Activated CD4-positive, alpha-beta T cell treated with anti-CD3 and anti-CD28 coated beads, Interleukin-2, amount 50 U/mL, for 24 hours (primary cell): ENCODE measurements around the gene SPDYE6.
"Not testable (repeated sequence)": the region's sequence is repeated elsewhere in the genome, so short reads cannot be mapped to it uniquely, and the experiment has no call there.

ENCODE experiments used
- DNase-seq, 2 donors: peaks; one replicate each; pipeline ENCODE4 v3.0.0-alpha.2; 2020; ENCODE audit warnings: low read depth in 1 of 2, low spot score in 1 of 2

SPDYE6 gene, protein sequence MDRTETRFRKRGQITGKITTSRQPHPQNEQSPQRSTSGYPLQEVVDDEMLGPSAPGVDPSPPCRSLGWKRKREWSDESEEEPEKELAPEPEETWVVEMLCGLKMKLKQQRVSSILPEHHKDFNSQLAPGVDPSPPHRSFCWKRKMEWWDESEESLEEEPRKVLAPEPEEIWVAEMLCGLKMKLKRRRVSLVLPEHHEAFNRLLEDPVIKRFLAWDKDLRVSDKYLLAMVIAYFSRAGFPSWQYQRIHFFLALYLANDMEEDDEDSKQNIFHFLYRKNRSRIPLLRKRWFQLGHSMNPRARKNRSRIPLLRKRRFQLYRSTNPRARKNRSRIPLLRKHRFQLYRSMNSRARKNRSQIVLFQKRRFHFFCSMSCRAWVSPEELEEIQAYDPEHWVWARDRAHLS

DNA sequence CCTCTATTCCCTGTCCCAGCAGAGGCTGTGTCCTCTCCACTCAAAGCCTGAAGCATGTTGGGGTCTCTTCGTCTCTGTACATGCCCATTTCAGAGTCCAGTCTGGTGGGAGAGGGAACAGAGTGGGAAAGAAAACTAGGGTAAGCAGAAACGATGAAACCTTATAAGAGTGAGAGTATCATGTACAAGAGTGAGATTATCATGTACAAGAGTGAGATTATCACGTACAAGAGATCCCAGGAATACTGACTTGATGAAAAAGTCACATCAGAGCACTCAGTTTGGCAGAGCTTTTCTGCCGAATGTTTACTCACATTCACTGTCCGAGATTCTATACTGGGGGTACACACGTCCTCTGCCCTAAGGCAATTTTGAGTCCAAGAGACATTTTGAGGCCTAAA lies at the start of gene SPDYE6:
TSS of gene SPDYE6 (minus strand) at position 101 of the 400 bp plus-strand sequence. CDS start 421 bp downstream, outside the sequence.
- not testable (repeated sequence) for DNase-seq

DNA sequence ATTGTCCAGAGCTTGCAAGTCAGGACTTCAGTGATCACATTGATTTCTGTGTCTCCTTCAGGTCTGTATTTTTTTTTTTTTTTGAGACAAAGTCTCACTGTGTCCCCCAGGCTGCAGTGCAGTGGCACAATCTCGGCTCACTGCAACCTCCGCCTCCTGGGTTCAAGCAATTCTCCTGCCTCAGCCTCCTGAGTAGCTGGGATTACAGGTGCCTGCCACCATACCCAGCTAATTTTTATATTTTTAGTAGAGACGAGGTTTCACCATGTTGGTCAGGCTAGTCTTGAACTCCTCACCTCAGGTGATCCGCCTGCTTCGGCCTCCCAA lies 48.6 kb upstream of the SPDYE6 start:
- not testable (repeated sequence) for DNase-seq

DNA sequence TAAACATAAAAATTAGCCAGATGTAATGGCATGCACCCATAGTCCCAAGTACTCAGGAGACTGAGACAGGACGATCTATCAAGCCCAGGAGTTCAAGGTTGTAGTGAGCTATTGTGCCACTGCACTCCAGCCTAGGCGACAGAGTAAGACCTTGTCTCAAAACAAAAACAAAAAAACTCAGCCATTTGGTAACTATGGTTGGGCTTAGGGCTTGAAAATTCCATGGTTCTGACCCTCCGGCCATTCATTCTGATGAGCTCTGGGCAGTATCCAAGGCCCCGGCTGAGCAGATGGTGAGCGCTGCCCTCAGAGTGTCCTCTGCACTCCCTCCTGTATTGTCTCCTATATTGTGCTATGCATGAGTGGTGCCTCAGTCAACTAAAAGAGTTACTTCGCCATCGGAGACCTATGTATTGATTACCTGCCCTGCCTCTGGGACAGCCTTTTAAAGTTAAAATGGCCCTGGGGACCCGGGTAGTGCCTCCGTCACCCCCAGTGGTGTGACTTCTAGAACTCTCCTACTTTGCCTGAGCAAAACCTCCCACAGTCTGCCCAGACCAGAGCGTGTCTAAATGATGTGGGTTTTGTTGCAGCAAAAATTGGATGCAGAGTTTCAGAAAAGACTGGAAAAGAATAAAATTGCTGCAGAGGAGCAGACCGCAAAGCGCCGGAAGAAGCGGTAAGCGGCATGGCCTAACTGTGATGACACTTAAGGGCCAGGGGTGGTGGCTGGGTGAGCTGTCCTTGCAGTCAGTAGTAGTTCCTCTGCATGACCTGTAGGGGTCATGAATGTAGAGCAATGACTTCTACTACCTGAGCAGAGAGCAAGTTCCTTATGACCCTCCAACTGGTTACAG lies 48.0 kb upstream of the SPDYE6 start:
- peak in 1 of 2 donors; percentile 46 for DNase-seq

DNA sequence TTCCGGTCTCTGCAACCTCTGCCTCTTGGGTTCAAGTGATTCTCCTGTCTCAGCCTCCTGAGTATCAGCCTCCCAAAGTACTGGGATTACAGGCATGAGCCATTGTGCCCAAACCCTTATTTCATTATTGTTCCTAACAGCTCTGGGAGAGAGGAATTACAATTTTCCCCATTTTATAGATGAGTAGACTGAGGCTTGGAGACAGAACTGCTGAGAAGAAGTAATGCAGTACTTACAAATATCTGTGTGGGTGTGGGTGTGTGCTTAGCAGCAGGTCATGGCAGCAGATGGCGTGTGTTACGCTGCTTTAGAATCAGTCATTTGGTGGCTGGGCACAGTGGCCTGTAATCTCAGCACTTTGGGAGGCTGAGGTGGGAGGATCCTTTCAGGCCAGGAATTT lies 47.3 kb upstream of the SPDYE6 start:
- no peak for DNase-seq

DNA sequence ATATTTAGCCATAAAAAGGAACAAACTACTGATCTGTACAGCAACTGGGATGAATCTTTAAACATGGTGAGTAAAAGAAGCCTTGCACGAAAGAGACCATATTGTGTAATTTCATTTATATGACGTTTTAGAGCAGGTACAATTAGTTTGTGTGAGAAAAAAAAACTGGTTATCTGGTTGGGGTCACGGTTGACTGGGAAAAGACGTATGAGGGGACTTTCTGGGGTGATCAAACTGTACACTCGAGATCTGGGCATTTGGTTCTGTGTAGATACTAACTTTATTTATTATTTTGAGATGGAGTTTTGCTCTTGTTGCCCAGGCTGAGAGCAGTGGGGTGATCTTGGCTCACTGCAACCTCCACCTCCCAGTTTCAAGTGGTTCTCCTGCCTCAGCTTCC lies 44.1 kb upstream of the SPDYE6 start:
- DNase-seq, result no peak

DNA sequence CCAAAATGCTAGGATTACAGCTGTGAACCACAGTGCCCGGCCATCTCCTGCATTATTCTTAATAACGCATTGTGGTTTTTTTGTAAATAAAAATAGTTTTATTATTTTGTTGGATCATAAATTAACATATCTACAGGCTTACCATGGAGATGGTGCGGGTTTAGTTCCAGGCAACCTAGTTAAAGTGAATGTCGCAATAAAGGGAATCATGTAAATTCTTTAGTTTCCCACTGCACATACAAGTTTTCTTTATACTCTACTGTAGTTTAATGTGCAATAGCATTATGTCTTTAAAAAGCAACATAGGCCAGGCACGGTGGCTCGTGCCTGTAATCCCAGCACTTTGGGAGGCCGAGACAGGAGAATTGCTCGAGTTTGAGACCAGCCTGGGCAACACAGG lies 42.3 kb upstream of the SPDYE6 start:
- DNase-seq, result no peak

DNA sequence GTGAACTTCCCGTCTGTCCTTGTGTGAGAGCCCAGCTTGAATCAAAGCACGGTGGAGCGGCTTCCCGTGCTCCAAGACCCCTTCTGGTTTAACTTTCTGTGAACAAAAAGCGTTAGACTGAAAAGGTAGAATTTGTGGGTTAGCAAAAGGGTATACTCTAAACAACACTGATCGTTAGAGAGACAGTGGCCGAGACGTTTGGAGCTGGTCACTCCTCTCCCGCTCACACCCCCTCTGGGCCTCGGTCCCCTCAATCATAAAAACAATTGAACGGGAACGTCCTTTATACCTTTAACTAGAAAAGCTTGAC lies 40.4 kb upstream of the SPDYE6 start:
- no peak for DNase-seq

DNA sequence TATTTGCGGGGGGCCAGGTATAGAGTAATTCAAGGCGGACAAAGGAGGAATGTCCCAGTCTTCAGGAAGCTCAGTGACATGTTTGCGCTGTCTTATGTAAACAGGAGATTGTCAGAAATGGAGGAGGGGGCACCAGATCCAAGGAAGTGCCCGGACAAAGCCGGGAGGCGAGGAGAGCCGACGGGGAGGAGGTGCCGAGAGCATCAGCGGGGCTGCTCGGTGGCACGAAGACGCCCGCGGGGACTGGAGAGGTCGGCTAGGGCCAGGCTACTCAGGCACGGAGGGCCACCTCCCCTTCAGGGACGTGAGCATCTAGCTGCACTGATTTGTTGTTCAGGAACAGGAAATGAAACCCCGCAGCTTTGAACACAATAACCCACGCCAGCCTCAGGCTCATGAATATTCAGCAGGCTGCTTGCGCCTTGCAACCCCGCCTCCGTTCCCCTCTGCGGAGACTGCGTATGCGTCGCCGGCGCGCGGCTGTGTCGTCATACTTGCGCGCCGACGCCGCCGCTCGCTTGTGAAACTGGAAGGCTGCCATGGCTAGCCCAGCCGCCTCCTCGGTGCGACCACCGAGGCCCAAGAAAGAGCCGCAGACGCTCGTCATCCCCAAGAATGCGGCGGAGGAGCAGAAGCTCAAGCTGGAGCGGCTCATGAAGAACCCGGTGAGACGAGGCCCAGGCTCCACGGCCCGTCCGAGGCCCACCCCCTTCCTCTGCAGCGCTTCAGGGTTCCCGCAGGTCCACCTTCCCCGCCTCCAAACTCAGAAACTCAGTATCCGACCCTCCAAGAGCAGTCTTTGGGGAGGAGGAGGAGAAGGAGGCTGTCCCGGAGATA lies 39.8 kb upstream of the SPDYE6 start, which contains the start of gene PRKRIP1:
TSS of gene PRKRIP1 (plus strand) at position 491 of the 837 bp plus-strand sequence. CDS start at position 540, 49 bp downstream.
- peak; percentile 56 to 81 for DNase-seq

DNA sequence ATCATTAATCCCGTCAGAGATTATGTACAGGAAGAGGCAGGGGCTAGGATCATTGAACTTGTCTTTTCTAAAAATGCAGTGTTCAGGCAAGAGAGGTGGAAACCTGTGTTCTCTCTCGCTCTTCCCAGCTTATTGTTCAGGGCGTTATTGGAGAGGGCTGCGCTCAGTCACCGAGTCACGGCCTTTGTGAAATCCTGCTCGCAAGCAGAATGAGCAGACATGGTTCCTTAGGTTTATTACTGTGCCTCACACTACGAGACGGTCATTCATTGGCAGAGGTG lies 39.3 kb upstream of the SPDYE6 start:
- no peak for DNase-seq

DNA sequence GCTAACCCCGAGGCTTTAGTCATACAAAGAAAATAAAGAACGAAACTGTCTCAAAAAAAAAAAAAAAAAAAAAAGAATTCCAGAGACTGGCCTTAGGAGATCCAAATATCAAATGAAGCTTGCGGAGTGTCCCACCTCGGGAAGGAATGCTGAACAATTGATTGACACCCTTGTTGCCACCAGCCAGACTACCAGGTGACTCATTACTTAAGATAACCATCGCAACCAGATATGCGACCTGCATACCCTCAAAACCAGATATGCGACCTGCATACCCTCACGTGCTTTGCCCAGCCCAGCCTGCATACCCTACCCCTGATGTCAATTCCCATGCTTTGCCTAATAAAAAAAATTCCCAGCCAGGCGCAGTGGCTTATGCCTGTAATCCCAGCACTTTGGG lies 37.2 kb upstream of the SPDYE6 start:
- DNase-seq, result no peak

DNA sequence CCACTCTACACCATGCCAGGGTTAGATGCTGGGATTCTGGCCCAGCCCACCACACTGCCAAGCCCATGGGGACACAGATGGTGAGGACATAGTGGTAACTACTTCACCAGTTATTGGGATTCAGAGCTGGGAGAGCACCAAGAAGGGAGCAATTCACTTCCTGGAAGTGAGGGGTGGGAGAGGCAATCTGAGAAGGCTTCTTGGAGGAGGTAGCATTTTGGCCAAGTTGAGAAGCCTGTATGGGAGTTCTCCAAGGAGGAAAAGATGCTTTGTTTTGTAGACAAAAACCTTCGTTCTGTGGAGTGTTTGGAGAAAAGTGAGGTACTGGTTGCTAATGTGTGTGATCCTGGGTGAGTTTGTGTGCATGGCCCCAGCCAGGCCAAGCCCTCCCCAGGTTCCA lies 36.1 kb upstream of the SPDYE6 start:
- no peak for DNase-seq

DNA sequence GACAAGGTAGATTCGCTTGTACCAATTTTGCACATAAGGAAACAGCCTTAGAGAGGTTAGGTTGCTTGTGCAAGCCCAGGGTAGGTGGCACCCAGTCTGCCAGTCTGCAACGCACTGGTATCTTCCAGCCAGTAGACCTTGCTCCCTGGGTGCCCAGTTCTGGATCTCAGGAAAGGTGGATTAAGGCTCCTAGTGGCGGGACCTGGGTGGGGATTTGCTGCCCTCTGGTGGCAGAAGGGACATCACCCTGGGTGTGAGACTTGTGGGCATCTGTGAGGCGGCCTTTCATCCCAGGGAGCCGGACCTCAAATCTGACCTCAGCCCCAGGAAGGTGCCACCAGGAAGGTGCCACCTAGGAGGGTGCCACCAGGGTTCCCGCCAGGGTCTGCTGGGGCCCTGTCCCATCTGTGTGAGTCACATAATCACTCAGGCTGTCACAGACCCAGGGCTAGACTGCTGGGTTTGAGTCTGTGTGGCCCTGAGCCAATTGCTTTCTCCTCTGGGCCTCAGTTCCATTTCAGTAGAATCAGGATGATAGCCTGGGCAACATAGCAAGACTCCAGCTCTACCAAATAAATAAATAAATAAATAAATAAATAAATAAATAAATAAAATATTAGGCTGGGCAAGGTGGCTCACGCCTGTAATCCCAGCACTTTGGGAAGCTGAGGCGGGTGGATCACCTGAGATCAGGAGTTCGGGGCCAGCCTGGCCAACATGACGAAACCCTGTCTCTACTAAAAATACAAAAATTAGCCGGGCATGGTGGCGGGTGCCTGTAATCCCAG lies 34.6 kb upstream of the SPDYE6 start:
- DNase-seq, result peak; percentile 50 to 53

DNA sequence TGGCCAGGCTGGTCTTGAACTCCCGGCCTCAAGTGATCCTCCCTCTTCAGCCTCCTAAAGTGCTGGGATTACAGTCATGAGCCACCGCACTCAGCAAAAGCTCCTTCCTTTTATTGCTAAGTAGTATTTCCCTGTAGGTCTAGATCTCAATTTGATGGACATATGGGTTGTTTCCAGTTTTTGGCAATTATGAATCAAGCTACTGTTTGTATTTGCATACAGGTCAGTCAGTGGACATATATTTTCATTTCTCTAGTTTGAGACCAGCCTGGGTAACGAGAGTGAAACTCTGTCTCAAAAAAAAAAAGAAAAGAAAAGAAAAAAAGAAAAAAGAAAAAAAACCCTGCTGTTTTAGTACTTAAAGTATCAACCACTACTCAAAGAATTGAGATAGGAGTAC lies 33.6 kb upstream of the SPDYE6 start:
- DNase-seq, result no peak

DNA sequence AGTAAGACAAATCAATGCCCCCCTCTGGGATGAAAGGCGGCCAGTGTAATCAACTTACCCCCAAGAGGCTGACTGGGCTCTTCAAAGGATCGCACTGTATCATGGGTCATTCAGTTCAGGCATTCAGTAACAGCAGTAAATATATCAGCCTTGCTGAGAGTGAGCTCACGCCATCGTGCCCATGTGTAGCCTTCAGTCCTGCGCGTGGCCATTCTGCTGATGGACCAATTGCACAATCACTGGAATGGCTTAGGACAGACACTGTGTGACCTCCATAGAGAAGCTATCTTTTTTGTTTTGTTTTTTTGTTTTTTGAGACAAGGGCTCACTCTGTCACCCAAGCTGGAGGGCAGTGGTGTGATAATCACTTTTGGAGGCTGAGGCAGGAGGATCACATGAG lies 30.8 kb upstream of the SPDYE6 start:
- DNase-seq, result no peak

DNA sequence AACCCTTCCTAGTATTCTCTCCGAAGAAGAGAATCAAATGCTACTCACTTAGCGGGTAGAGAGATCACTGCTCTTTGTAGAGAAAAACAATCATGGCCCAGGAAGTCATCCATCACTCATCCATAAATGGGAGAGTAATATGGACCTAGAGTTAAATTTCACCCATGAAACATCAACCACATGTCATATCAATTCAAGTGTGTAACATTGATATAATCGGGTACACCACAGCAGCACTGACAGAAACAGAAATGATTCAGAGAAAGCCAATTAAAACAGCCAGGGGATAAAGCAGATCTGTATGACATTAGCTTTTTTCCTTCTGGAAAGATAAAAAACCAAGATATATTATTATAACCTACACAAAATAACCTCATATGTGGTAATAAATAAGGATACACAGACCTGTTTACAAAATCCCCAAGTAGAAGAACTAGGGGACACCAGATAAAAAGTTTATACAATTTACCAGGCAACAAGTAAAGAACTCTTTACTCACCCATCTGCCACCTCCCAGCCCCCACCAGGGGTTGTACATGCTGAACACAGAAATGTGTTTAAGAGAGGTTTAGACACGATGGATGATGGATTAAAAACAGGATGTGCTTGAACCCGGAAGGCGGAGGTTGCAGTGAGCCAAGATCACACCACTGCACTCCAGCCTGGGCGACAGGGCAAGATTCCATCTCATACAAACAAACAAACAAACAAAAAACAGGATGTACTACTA lies 25.6 kb upstream of the SPDYE6 start:
- DNase-seq, result not testable (repeated sequence)

DNA sequence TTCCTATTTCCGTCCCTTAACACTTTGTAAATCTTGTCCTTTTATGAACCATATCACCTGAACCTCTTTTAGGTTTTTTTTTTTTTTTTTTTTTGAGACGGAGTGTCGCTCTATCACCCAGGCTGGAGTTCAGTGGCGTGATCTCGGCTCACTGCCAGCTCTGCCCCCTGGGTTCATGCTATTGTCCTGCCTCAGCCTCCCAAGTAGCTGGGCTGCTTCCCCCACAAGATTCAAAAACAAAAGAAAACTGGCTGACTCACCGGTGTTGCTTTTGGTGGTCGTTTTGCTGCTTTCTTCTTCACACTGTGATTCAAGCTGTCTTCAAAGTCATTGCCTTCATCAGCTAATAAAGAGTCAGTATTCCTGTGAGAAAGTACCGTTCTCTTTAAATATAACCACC lies 24.6 kb upstream of the SPDYE6 start:
- DNase-seq, result not testable (repeated sequence)

DNA sequence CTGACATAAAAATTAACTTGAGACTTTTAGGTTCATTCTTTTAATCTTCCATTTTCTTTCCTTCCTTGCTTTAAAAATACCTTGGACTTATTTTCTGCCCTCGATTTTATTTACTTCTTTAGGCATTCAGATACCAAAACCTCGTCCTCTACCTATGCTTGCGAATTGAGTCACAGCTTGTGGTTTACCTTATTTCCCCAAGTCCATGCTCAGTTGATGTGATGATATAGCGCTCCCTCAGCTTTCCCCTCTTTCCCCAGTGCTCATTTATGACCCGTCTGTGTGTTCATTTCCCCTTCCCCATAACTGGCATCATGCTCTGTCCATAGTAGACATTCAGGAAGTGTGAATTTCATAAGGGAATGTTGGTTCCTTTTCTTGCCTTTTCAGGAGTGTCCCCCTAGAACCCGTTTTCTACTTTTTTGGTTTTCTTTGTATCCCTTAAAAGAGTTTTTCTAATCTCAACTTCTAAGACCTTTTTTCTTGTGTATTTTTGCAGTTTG lies 20.8 kb upstream of the SPDYE6 start:
- no peak for DNase-seq

DNA sequence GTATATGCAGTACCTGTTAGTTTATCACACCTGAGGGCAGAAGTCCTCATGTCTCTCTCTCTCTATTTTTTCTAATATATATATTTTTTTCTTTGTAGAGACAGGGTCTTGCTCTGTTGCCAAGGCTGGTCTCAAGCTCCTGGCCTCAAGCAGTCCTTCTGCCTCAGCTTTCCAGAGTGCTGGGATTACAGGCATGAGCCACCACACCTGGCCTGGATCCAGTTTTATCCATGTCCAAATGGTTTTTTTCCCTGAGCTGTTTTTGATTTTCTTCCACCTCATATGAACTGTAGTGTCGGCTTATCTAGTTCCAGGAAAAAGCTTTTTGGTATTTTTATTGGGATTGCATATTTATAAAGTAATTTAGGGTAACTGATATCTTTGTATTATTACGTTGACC lies 16.6 kb upstream of the SPDYE6 start:
- DNase-seq, result not testable (repeated sequence)

DNA sequence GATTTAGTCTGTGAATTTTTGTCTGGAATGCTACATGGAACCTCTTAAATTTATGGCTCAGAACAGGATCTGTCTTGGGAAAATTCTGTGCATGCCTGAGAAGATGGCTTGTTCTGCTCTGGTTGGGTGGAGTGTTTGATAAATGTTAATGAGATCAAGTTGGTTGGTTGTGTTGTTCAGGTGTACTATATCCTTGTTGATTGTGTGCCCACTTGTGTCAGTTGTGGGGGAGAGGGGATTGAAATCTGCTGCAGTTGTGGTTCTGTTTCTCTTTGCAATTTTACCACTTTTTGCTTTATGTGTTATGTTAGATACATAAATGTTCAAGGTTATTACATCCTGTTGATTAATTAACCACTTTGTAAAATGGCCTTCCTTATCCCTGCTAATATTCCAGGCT lies 13.8 kb upstream of the SPDYE6 start:
- not testable (repeated sequence) for DNase-seq

DNA sequence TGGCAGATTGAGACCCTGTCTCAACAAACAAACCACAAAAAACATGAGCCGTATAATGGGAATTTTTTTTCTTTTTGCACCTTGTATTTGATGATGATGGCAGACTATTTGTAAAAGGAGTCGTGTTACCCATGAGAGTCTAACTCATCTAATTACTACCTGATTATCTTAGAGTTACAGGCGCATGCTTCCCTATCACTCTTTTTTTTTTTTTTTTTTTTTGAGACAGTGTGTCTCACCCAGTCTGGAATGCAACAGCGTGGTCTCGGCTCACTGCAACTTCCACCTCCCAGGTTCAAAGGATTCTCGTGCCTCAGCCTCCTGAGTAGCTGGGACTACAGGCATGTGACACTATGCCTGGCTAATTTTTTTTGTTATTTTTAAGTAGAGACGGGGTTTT lies 9.1 kb upstream of the SPDYE6 start:
- DNase-seq, result not testable (repeated sequence)
